HepG2 (cell line): ENCODE results near the gene HPGD. TPM values are rescaled to one million over a fixed set of nuclear protein-coding genes. Genes with fewer than 3 reads are reported as not detected.

ENCODE experiments used
- ATAC-seq: fragments of 200-7000 bp; cut with Tn5 transposase; 3 replicates; pipeline ENCODE4 v1.9.1; 2020; ENCODE audit warnings: mild to moderate bottlenecking, moderate library complexity
- BruUV-seq: library from RNA; stranded (reverse); fragments of 400-500 nt; replicated peaks from 2 replicates; lab custom pipeline; 2021; lab: Mats Ljungman, UMichigan
- CTCF ChIA-PET: fragments of 300-600 bp; formaldehyde crosslinking; extraction: SDS; loops from one replicate; lab custom pipeline; 2021; ENCODE audit warnings: low total read pairs, inconsistent platforms, low intra/inter-chr PET ratio; lab: Yijun Ruan, JAX
- POLR2A ChIA-PET: fragments of 350-600 bp; sonication (Branson Sonifier 250); formaldehyde crosslinking; loops from one replicate; lab custom pipeline; 2020; ENCODE audit warnings: antibody characterized with exemption, inconsistent platforms; lab: Yijun Ruan, JAX
- DNase-seq: peaks from one replicate; pipeline ENCODE4 v3.0.0-alpha.2; 2015; ENCODE audit warnings: low spot score
- FAIRE-seq: peaks from 3 replicates; lab custom pipeline; 2011; peaks lifted over from hg19 to GRCh38; lab: Jason Lieb, UNC
- H2AFZ ChIP-seq: one replicate; pipeline ENCODE4 v1.6.1; 2011; ENCODE audit warnings: low read length, inconsistent platforms
- H3K27ac ChIP-seq: fragments of 300-600 bp; 3 replicates; pipeline ENCODE4 v1.8.0; 2011; ENCODE audit warnings: mixed run types, mild to moderate bottlenecking, mixed read lengths, low read length, inconsistent platforms; ENCODE audit not compliant: insufficient read depth; ENCODE audit errors: extremely low read length
- H3K27me3 ChIP-seq, 2 experiments: fragments of 200-600 bp in 1 of 2; 2 replicates in 1 of 2; 3 replicates in 1 of 2; pipeline versions ENCODE4 v1.6.0 to v1.8.0; 2011; ENCODE audit warnings: low read length in 2 of 2, mild to moderate bottlenecking in 2 of 2, moderate library complexity in 2 of 2, inconsistent platforms in 1 of 2; ENCODE audit not compliant: insufficient read depth in 2 of 2, control insufficient read depth in 1 of 2
- H3K36me3 ChIP-seq, 2 experiments: fragments of 200-600 bp in 1 of 2; replicated peaks in 1 of 2; 2 replicates in 1 of 2; 3 replicates in 1 of 2; pipeline versions ENCODE4 v1.5.1 to v1.8.0; 2011; ENCODE audit warnings: low read length in 2 of 2, inconsistent platforms in 1 of 2; ENCODE audit not compliant: insufficient read depth in 2 of 2, control insufficient read depth in 1 of 2
- H3K4me1 ChIP-seq: 2 replicates; pipeline ENCODE4 v1.5.1; 2012; ENCODE audit warnings: low read length, inconsistent platforms; ENCODE audit not compliant: insufficient read depth
- H3K4me2 ChIP-seq: 2 replicates; pipeline ENCODE4 v1.6.0; 2011; ENCODE audit warnings: low read depth, low read length, inconsistent platforms
- H3K4me3 ChIP-seq, 3 experiments: fragments of 200-600 bp in 1 of 3; sonication (generic), shearing (Covaris generic) in 1 of 3; replicated peaks in 1 of 3; 2 replicates each; pipeline ENCODE4 v1.5.1; 2011 to 2016; ENCODE audit warnings: low read length in 3 of 3, inconsistent platforms in 2 of 3, low read depth in 2 of 3, mild to moderate bottlenecking in 2 of 3, control low read depth in 1 of 3, mixed read lengths in 1 of 3; ENCODE audit not compliant: insufficient read depth in 1 of 3
- H3K79me2 ChIP-seq: one replicate; pipeline ENCODE4 v1.6.1; 2011; ENCODE audit warnings: low read length, inconsistent platforms; ENCODE audit not compliant: insufficient read depth
- H3K9ac ChIP-seq: 2 replicates; pipeline ENCODE4 v1.6.0; 2011; ENCODE audit warnings: mild to moderate bottlenecking, low read depth, low read length, inconsistent platforms; ENCODE audit not compliant: insufficient read depth
- H3K9me3 ChIP-seq: 2 replicates; pipeline ENCODE4 v1.5.1; 2012; ENCODE audit warnings: mild to moderate bottlenecking, low read length
- H4K20me1 ChIP-seq: 2 replicates; pipeline ENCODE4 v1.6.0; 2011; ENCODE audit warnings: inconsistent platforms, mild to moderate bottlenecking, low read length, moderate library complexity; ENCODE audit not compliant: insufficient read depth
- AGO1 ChIP-seq: fragments of 200-400 bp; formaldehyde crosslinking; IDR thresholded peaks from 2 replicates; pipeline ENCODE4 v1.6.1; 2017; ENCODE audit warnings: mild to moderate bottlenecking, low read depth, low read length, moderate library complexity; ENCODE audit not compliant: poor library complexity, severe bottlenecking
- ARNT ChIP-seq: fragments of 450-650 bp; IDR thresholded peaks from 2 replicates; pipeline ENCODE4 v1.6.1; 2017
- HNRNPH1 ChIP-seq: fragments of 200-400 bp; formaldehyde crosslinking; optimal IDR thresholded peaks from 2 replicates; pipeline ENCODE3; 2017; ENCODE audit warnings: mild to moderate bottlenecking, low read depth, low read length
- HNRNPLL ChIP-seq: fragments of 200-400 bp; formaldehyde crosslinking; IDR thresholded peaks from 2 replicates; pipeline ENCODE4 v1.6.1; 2017; ENCODE audit warnings: mild to moderate bottlenecking, low read depth, low read length; ENCODE audit not compliant: poor library complexity, severe bottlenecking
- JUNB ChIP-seq: sonication (generic); formaldehyde crosslinking; IDR thresholded peaks from 2 replicates; pipeline ENCODE4 v1.8.0; 2022; ENCODE audit warnings: missing genetic modification reagents, mild to moderate bottlenecking, borderline replicate concordance
- NFE2L2 ChIP-seq: fragments of 150-350 bp; IDR thresholded peaks from 2 replicates; pipeline ENCODE4 v1.6.1; 2014; ENCODE audit warnings: low read length
- PREB ChIP-seq: sonication (generic); formaldehyde crosslinking; IDR thresholded peaks from 2 replicates; pipeline ENCODE4 v1.4.0; 2020; ENCODE audit warnings: missing genetic modification reagents
- SALL1 ChIP-seq: sonication (generic); formaldehyde crosslinking; IDR thresholded peaks from 2 replicates; pipeline ENCODE4 v1.8.0; 2022; ENCODE audit warnings: mild to moderate bottlenecking, missing genetic modification reagents
- TCF7 ChIP-seq: sonication (generic); IDR thresholded peaks from 2 replicates; pipeline ENCODE4 v1.6.1; 2016; ENCODE audit warnings: antibody characterized with exemption, low read depth
- TRAFD1 ChIP-seq: sonication (generic); formaldehyde crosslinking; IDR thresholded peaks from 2 replicates; pipeline ENCODE4 v1.5.1; 2020; ENCODE audit warnings: missing genetic modification reagents, mild to moderate bottlenecking, borderline replicate concordance
- ZFP36L1 ChIP-seq: sonication (generic); formaldehyde crosslinking; IDR thresholded peaks from 2 replicates; pipeline ENCODE4 v1.8.0; 2022; ENCODE audit warnings: mild to moderate bottlenecking, missing genetic modification reagents, moderate library complexity
- ZNF235 ChIP-seq: sonication (generic); formaldehyde crosslinking; IDR thresholded peaks from 2 replicates; pipeline ENCODE4 v1.8.1; 2023; ENCODE audit warnings: mild to moderate bottlenecking, missing genetic modification reagents, borderline replicate concordance
- ZNF3 ChIP-seq: IDR thresholded peaks from 2 replicates; pipeline ENCODE4 v1.7.0; 2017; ENCODE audit warnings: inconsistent platforms
- ZNF343 ChIP-seq: sonication (generic); formaldehyde crosslinking; IDR thresholded peaks from 2 replicates; pipeline ENCODE4 v1.4.0; 2020; ENCODE audit warnings: mild to moderate bottlenecking, missing genetic modification reagents
- ZNF567 ChIP-seq: sonication (generic); formaldehyde crosslinking; IDR thresholded peaks from 2 replicates; pipeline ENCODE4 v1.8.1; 2023; ENCODE audit warnings: mild to moderate bottlenecking, missing genetic modification reagents, borderline replicate concordance
- ZNF605 ChIP-seq: sonication (generic); formaldehyde crosslinking; IDR thresholded peaks from 2 replicates; pipeline ENCODE4 v1.8.0; 2022; ENCODE audit warnings: mild to moderate bottlenecking, missing genetic modification reagents
- ZNF709 ChIP-seq: sonication (generic); formaldehyde crosslinking; IDR thresholded peaks from 2 replicates; pipeline ENCODE4 v1.5.0; 2020; ENCODE audit warnings: mild to moderate bottlenecking, missing genetic modification reagents
- in situ Hi-C: cut with HindIII; loops from 2 replicates; pipeline ENCODE4 v1.10.0; 2017; ENCODE audit warnings: low pct_unique_long_range_greater_than_20kb; ENCODE audit not compliant: extremely low pct_ligation_motif_present
- intact Hi-C: fragments of 100-400 bp; cut with micrococcal nuclease; formaldehyde crosslinking; loops from one replicate; pipeline ENCODE4 v1.10.0; 2022; ENCODE audit not compliant: unreplicated experiment
- polyA plus RNA-seq, 8 experiments: library from polyadenylated mRNA; depleted of rRNA in 3 of 8; stranded (reverse) in 7 of 8; unstranded in 1 of 8; fragments of >200 nt; fragmentation: Illumina TruSeq in 4 of 8; extraction: Trizol in 4 of 8; gene quantifications; 2 replicates each; pipeline versions ENCODE4 v1.2.1 to v1.2.3, GENCODE V29; 2011 to 2016; ENCODE audit warnings: low read depth in 4 of 8, missing spikeins in 1 of 8, mixed read lengths in 1 of 8; ENCODE audit not compliant: insufficient read depth in 1 of 8
- total RNA-seq, 5 experiments: library from RNA; depleted of rRNA; stranded (reverse); fragments of >200 nt; fragmentation: Illumina TruSeq; extraction: Trizol; gene quantifications; 2 replicates each; pipeline ENCODE4 v1.2.3, GENCODE V29; 2016; ENCODE audit warnings: low read depth in 1 of 5
- TF ChIP-seq, protein P1 (sequence below): sonication (generic); formaldehyde crosslinking; IDR thresholded peaks from 2 replicates; pipeline ENCODE4 v1.5.1; 2020; ENCODE audit warnings: missing genetic modification reagents, mild to moderate bottlenecking, borderline replicate concordance

Gene HPGD
- total and polyA plus RNA-seq, 2 of the 13 experiments (the other 11 are each of a cell fraction or from before 2014, with no cell fraction given): 0.13 to 0.24 TPM

GRCh38 chr4:174554231-174554728 is 32.0 kb upstream of the HPGD start:
- no peak for ATAC-seq
- ChIA-PET POLR2A (no interaction called here), CTCF (no interaction called here)
- in situ Hi-C loops (no loop called here), intact Hi-C loops (no loop called here)
- BruUV-seq: no TSS peak
- no peak overlapping the region for H3K27ac ChIP-seq
- H3K4me2 ChIP-seq: no peak overlapping the region
- H3K9ac ChIP-seq: no peak overlapping the region
- H2AFZ ChIP-seq: no peak overlapping the region
- TF ChIP-seq TRAFD1 (no peak), ZFP36L1 (CRISPR knock-in tag) (no peak), ZNF3 (no peak), NFE2L2 (no peak), ZNF605 (CRISPR knock-in tag) (no peak), ARNT (no peak), HNRNPLL (no peak), HNRNPH1 (no peak), ZNF343 (CRISPR knock-in tag) (no peak), ZNF567 (CRISPR knock-in tag) (no peak), JUNB (CRISPR knock-in tag) (no peak), ZNF709 (CRISPR knock-in tag) (no peak), AGO1 (no peak), TCF7 (no peak), PREB (CRISPR knock-in tag) (no peak), ZNF235 (no peak), SALL1 (CRISPR knock-in tag) (no peak)
- TF ChIP-seq, protein P1, sequence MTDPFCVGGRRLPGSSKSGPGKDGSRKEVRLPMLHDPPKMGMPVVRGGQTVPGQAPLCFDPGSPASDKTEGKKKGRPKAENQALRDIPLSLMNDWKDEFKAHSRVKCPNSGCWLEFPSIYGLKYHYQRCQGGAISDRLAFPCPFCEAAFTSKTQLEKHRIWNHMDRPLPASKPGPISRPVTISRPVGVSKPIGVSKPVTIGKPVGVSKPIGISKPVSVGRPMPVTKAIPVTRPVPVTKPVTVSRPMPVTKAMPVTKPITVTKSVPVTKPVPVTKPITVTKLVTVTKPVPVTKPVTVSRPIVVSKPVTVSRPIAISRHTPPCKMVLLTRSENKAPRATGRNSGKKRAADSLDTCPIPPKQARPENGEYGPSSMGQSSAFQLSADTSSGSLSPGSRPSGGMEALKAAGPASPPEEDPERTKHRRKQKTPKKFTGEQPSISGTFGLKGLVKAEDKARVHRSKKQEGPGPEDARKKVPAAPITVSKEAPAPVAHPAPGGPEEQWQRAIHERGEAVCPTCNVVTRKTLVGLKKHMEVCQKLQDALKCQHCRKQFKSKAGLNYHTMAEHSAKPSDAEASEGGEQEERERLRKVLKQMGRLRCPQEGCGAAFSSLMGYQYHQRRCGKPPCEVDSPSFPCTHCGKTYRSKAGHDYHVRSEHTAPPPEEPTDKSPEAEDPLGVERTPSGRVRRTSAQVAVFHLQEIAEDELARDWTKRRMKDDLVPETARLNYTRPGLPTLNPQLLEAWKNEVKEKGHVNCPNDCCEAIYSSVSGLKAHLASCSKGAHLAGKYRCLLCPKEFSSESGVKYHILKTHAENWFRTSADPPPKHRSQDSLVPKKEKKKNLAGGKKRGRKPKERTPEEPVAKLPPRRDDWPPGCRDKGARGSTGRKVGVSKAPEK (CRISPR knock-in tag): no peak
- H3K27me3 ChIP-seq: no peaks in the 10 kb centered on the region
- peaks cover 20% of the 10 kb centered on the region for H3K9me3 ChIP-seq
- no peak for FAIRE-seq
- no peaks in the 10 kb centered on the region for H4K20me1 ChIP-seq
- no peaks in the 10 kb centered on the region for H3K36me3 ChIP-seq
- no peak for DNase-seq
- H3K79me2 ChIP-seq: no peaks in the 10 kb centered on the region
- no peaks in the 10 kb centered on the region for H3K4me1 ChIP-seq
- no peak overlapping the region for H3K4me3 ChIP-seq
